GM12875 (cell line): Measurements from ENCODE around the gene RRP9.

Source experiments
- H3K4me3 ChIP-seq: one replicate; pipeline ENCODE4 v1.5.1; 2011; ENCODE audit warnings: low read depth, low read length, control low read depth
- TF ChIP-seq, protein P1 (sequence below): IDR thresholded peaks from 2 replicates; pipeline ENCODE4 v1.5.1; 2011; ENCODE audit warnings: low read depth, mild to moderate bottlenecking, control low read depth, inconsistent platforms, low read length, moderate library complexity, borderline replicate concordance; ENCODE audit not compliant: insufficient read depth

RRP9 gene

DNA sequence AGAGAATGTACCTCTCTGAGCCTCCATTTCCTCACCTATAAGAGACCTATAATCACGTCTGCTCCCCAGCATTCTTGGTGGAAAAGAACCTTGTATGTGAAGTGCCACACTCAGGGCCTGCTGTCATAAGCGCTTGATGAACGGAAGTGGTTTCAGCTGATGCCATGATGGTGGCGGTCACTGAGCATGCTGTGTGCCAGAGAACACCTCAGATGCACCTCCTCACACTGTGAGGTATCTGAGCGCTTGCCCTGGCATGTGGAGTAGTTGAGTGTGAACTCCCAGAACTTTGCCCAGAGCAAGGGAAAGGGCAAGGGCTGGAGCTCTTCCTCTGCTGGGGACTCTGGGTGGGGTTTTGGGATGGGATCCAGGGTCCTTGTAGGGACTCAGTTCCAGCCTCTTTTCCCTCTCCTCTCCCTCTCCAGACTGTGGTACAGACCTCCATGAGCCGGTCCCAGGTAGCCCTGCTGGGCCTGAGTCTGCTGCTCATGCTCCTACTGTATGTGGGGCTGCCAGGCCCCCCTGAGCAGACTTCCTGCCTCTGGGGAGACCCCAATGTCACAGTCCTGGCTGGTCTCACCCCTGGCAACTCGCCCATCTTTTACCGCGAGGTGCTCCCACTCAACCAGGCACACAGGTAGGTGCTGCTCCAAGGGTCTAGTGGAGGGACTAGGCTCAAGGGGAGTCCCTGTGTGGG, 35.9 kb upstream of the RRP9 start:
- TF ChIP-seq, protein P1, sequence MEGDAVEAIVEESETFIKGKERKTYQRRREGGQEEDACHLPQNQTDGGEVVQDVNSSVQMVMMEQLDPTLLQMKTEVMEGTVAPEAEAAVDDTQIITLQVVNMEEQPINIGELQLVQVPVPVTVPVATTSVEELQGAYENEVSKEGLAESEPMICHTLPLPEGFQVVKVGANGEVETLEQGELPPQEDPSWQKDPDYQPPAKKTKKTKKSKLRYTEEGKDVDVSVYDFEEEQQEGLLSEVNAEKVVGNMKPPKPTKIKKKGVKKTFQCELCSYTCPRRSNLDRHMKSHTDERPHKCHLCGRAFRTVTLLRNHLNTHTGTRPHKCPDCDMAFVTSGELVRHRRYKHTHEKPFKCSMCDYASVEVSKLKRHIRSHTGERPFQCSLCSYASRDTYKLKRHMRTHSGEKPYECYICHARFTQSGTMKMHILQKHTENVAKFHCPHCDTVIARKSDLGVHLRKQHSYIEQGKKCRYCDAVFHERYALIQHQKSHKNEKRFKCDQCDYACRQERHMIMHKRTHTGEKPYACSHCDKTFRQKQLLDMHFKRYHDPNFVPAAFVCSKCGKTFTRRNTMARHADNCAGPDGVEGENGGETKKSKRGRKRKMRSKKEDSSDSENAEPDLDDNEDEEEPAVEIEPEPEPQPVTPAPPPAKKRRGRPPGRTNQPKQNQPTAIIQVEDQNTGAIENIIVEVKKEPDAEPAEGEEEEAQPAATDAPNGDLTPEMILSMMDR, result no peak
- H3K4me3 ChIP-seq, result no peak overlapping the region

DNA sequence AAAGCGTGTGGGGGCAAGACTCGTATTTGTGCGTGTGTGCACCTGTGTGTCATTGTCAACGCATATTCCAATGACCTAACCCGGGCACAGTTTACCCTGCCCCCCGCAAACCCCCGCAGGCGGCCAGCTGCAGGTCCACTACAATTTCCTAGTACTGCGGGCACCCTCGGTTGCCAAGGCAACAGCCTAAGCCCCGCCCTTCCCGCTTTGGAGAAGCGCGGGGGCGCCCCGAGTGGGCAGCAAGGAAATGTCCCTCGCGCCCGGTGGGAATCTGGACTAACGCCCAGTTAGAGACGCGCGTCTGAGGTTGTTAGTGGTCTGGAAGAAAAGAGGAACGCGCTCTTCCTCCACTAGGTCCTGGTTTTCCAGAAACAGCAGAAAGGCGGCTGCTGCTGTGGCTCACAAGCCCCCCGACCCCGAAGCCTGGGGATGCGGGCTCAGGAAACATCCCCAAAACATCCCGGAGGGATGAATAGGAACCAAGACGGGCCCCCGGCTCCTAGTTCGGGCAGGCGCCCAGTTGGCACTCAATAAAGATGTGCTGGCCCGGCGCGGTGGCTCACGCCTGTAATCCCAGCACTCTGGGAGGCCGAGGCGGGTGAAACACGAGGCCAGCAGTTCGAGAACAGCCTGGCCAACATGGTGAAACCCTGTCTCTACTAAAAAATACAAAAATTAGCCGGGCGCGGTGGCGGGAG, 34.3 kb upstream of the RRP9 start:
- peak overlapping the region; percentile 94 for H3K4me3 ChIP-seq
- TF ChIP-seq, protein P1, result no peak

DNA sequence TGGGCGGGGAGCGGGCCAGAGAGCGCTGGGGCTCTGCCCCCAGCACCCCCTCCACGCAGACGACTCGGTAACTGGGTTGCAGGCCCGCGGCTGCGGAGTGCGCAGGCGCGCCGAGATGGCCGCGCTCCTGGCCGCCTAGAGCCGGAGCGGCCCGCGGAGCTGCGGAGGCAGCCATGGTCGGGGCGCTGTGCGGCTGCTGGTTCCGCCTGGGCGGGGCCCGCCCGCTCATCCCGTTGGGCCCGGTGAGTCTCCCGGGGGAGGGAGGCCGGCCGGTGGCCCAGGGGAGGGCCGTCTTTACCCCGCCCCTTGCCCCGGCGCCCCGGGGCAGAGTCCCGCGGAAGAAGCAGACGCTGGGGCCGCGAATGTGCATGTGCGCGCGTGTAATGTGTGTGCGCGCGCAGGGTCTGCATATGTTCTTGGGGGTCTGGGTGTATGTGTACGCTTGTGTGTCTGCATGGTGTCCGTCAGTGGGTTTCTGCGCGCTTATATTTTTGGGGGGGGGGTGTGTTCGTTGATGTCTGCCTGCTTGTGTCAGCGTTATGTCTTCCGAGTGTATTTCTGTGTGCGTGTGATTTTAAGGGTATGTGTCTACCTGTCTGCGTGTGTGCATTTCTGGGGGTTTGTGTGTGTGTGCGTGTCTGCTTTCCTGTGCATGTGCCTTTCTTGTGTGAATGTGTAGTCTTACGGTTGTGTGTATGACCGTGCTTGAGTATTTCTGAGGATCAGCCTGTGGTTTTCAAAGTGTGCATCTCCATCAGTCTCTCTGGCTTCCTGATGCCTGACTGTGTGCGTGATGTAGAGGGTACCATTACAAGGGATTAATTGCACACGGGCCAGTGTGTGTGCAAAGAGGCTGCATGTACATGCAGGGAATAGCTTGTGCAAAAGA, 33.5 kb upstream of the RRP9 start, which contains the start of gene ABHD14A:
Gene ABHD14A, plus strand, starts transcription at position 102 of the 889 bp plus-strand sequence. Its CDS starts 72 bp downstream, at position 174.
- H3K4me3 ChIP-seq, result peak within 1 kb of the TSS; percentile 94
- TF ChIP-seq, protein P1, result no peak

DNA sequence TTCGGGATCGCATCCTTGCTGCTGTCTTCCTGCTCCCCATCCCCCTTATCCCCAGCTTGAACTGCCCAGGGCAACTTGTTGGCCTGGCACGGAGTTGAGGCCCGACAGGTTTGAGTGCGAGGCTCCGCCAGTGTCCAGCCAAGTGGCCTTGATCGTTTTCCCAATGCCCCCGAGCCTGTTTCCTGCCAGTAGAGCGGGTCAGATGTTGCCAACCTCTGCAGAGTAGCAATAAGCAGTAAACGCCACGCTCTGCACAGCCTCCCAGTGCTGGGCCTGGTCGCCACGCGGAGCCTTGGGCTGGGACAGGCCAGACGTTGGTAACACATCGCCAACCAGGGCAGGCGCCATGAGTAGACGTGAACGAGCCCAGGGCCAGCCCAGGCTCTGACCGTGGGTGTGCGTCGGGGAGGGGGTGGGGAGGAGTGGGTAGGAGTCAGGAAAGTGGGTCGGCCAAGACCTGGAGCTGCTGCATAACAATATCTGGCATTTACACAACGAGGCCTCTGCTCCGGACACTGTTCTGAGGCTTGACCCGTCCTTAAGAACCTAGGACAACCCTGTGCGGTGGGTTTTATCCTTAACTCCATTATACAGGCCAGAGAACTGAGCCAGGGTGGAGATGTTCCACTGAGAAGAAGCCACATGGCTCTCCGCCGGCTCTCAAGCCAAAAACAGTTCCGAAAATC, 32.7 kb upstream of the RRP9 start:
- peak overlapping the region; percentile 94 for H3K4me3 ChIP-seq
- TF ChIP-seq, protein P1, result no peak

DNA sequence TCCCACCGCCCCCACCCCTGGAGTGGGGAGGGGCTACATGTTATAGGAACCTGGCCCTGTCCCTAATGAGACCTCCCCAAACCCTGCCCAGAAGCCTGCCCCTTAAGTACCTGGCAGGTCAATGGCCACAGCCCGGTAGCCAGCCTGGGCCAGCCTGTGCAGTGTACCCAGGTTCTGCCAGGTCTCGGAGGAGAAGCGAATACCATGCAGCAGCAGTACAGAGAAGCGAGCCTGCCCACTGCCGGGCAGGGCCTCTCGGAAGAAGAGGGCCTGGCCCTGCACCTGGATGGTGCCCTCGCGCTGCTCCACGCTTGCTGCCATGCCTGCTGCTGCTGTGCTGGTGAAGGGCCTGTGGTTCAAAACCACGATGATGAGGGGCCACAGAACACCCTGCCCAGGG, 29.6 kb upstream of the RRP9 start:
- TF ChIP-seq, protein P1, result no peak

DNA sequence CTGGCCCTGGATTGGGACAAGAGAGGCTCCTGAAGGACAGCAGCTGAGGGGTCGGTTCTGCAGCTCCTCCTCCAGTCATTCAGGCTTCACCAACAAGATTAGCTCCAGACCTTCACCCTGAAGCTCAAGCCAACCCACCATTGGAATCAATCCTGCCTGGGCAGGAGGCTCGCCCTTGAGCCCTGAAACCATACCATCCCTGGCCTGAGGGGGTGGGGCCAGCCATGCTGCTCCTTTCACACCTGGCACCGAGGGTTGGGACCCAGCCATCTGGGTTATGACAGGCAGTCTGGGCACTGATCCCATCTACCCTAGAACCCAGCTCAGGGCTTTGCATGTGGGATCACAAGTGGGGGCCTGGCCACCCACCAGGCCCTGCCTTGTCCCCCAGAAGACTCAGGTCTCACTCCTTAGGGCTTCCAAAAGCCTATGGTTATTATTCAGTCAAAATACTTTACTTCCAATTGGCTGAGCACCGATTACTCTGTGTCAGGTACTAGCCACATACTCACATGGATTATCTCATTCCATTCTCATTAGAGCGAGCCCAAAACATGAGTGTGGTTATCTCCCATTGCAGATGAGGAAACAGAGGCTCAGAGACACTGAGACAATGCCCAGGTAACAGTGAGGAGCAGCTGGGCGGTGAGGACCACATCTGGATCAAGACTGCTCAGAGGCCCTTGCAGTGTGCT, 29.0 kb upstream of the RRP9 start:
- no peak overlapping the region for H3K4me3 ChIP-seq
- TF ChIP-seq, protein P1, result no peak

More for the DNA sequence above, 29.6 kb upstream of the RRP9 start:
- H3K4me3 ChIP-seq, result no peak overlapping the region
